ENCODE results near the gene ANKH. TPM values are rescaled to one million over a fixed set of nuclear protein-coding genes. Genes with fewer than 3 reads are reported as not detected.

The ANKH gene
- total and polyA plus RNA-seq, 2 of the 13 experiments (the other 11 are each of a cell fraction or from before 2014, with no cell fraction given): 25.0 to 36.0 TPM

DNA sequence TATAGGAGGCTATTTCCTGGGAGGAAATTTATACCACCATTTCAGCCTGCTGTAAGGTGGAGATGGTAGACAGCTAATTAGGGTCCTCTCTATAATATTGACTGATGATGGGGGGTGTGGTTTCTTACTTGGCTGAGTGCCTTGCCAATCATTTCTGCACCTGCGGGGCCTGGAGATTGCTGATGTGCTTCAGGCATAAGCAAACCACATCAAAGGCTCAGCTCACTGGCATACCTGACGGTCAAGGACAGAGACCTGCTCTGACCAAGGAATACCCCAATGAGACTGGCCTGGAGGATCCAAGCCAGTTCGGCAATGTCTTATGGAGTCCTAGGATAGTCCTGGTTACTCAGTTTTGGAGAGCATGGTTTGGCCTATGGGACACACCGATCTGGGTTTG, 29.5 kb downstream of the ANKH start (continued):
- TF ChIP-seq RFX5 (IDR thresholded peaks at IDR 0.05; ENCODE audit: low read depth, low read length) (peak; percentile 94), MED1 (CRISPR knock-in tag; IDR thresholded peaks at IDR 0.05) (peak; percentile 26; the same call in 1 of the 2 replicates), ATM (IDR thresholded peaks at IDR 0.05; ENCODE audit: borderline replicate concordance) (no peak), GATAD1 (CRISPR knock-in tag; IDR thresholded peaks at IDR 0.05) (no peak), CAMTA2 (CRISPR knock-in tag; IDR thresholded peaks at IDR 0.05; ENCODE audit: borderline replicate concordance) (no peak), TEAD3 (CRISPR knock-in tag; optimal IDR thresholded peaks at IDR 0.05; ENCODE audit: borderline replicate concordance) (peak; percentile 41), ZNF563 (CRISPR knock-in tag; IDR thresholded peaks at IDR 0.05) (no peak), NFYB (CRISPR knock-in tag; IDR thresholded peaks at IDR 0.05) (peak; percentile 49), NR2F2 (IDR thresholded peaks at IDR 0.05; ENCODE audit: borderline replicate concordance, low read depth) (0 out of 2 replicates have a peak, but pooled peaks have one; percentile 43), MXI1 (IDR thresholded peaks at IDR 0.05; ENCODE audit: borderline replicate concordance, low read depth, low read length) (0 out of 3 replicates have a peak, but pooled peaks have one; percentile 22), ZNF761 (CRISPR knock-in tag; conservative IDR thresholded peaks at IDR 0.05) (no peak), FOSL2 (CRISPR knock-in tag; IDR thresholded peaks at IDR 0.05) (peak; percentile 38), RXRA (CRISPR knock-in tag; IDR thresholded peaks at IDR 0.05) (peak; percentile 66; the same call in 1 of the 2 replicates), NR2F1 (CRISPR knock-in tag; IDR thresholded peaks at IDR 0.05) (peak; percentile 39 to 59; a peak in 2 of 4 replicates), RFXANK (CRISPR knock-in tag; IDR thresholded peaks at IDR 0.05) (0 out of 2 replicates have a peak, but pooled peaks have one; percentile 34), HMG20A (CRISPR knock-in tag; IDR thresholded peaks at IDR 0.05; ENCODE audit: borderline replicate concordance) (peak; percentile 74; the same call in 1 of the 2 replicates), NR2F6 (IDR thresholded peaks at IDR 0.05) (peak; percentile 45), NR2F6 (CRISPR knock-in tag; IDR thresholded peaks at IDR 0.05) (peak; percentile 59; the same call in 1 of the 2 replicates), TBX2 (CRISPR knock-in tag; IDR thresholded peaks at IDR 0.05; ENCODE audit: borderline replicate concordance) (peak; percentile 53; the same call in 1 of the 2 replicates), ZNF703 (CRISPR knock-in tag; IDR thresholded peaks at IDR 0.05; ENCODE audit: borderline replicate concordance) (no peak), ONECUT2 (CRISPR knock-in tag; IDR thresholded peaks at IDR 0.05) (0 out of 2 replicates have a peak, but pooled peaks have one; percentile 20), HNF4A (CRISPR knock-in tag; IDR thresholded peaks at IDR 0.05) (peak; percentile 26; the same call in 1 of the 2 replicates), ISL2 (CRISPR knock-in tag; IDR thresholded peaks at IDR 0.05) (peak; percentile 69; the same call in 1 of the 2 replicates), NCOA2 (CRISPR knock-in tag; IDR thresholded peaks at IDR 0.05) (peak; percentile 51; the same call in 1 of the 2 replicates)
- TF ChIP-seq, protein P1, sequence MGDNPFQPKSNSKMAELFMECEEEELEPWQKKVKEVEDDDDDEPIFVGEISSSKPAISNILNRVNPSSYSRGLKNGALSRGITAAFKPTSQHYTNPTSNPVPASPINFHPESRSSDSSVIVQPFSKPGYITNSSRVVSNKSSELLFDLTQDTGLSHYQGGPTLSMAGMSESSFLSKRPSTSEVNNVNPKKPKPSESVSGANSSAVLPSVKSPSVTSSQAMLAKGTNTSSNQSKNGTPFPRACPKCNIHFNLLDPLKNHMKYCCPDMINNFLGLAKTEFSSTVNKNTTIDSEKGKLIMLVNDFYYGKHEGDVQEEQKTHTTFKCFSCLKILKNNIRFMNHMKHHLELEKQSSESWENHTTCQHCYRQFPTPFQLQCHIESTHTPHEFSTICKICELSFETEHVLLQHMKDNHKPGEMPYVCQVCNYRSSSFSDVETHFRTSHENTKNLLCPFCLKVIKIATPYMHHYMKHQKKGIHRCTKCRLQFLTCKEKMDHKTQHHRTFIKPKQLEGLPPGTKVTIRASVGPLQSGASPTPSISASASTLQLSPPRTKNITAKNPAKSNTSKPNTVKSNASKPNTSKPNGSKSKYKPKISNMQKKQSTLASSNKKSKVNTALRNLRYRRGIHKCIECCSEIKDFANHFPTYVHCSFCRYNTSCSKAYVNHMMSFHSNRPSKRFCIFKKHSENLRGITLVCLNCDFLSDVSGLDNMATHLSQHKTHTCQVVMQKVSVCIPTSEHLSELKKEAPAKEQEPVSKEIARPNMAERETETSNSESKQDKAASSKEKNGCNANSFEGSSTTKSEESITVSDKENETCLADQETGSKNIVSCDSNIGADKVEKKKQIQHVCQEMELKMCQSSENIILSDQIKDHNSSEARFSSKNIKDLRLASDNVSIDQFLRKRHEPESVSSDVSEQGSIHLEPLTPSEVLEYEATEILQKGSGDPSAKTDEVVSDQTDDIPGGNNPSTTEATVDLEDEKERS (CRISPR knock-in tag; IDR thresholded peaks at IDR 0.05): 0 out of 2 replicates have a peak, but pooled peaks have one; percentile 26
- TF ChIP-seq, protein P2, sequence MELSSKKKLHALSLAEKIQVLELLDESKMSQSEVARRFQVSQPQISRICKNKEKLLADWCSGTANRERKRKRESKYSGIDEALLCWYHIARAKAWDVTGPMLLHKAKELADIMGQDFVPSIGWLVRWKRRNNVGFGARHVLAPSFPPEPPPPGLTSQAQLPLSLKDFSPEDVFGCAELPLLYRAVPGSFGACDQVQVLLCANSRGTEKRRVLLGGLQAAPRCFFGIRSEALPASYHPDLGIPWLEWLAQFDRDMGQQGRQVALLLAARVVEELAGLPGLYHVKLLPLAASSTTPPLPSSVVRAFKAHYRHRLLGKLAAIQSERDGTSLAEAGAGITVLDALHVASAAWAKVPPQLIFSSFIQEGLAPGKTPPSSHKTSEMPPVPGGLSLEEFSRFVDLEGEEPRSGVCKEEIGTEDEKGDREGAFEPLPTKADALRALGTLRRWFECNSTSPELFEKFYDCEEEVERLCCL (CRISPR knock-in tag; IDR thresholded peaks at IDR 0.05; ENCODE audit: borderline replicate concordance): no peak
- TF ChIP-seq, protein P3, sequence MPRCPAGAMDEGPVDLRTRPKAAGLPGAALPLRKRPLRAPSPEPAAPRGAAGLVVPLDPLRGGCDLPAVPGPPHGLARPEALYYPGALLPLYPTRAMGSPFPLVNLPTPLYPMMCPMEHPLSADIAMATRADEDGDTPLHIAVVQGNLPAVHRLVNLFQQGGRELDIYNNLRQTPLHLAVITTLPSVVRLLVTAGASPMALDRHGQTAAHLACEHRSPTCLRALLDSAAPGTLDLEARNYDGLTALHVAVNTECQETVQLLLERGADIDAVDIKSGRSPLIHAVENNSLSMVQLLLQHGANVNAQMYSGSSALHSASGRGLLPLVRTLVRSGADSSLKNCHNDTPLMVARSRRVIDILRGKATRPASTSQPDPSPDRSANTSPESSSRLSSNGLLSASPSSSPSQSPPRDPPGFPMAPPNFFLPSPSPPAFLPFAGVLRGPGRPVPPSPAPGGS (CRISPR knock-in tag; IDR thresholded peaks at IDR 0.05): no peak
